Esophagus squamous epithelium (tissue), 4 donors: Measurements from ENCODE around the gene SH3GL2.

ENCODE experiments used
- CTCF ChIP-seq, 6 experiments: fragments of 450-650 bp in 4 of 6; fragments of 200-600 bp in 2 of 6; sonication (generic) in 2 of 6; IDR thresholded peaks; one replicate each; pipeline ENCODE4 v1.5.1; 2016 to 2019; ENCODE audit warnings: antibody characterized with exemption in 6 of 6, mild to moderate bottlenecking in 4 of 6, moderate library complexity in 4 of 6
- POLR2A ChIP-seq, 4 donors: fragments of 450-650 bp; IDR thresholded peaks; one replicate each; pipeline ENCODE4 v1.6.1; 2017; ENCODE audit warnings: antibody characterized with exemption in 4 of 4, mild to moderate bottlenecking in 4 of 4, moderate library complexity in 3 of 4

- TF ChIP-seq CTCF (IDR thresholded peaks at IDR 0.05) (no peak), POLR2A (IDR thresholded peaks at IDR 0.05) (no peak)
Measured at GRCh38 chr9:17735859-17736258, 157.0 kb downstream of the SH3GL2 start.
